Measurements from ENCODE around the gene NDC80.

NDC80 gene

DNA sequence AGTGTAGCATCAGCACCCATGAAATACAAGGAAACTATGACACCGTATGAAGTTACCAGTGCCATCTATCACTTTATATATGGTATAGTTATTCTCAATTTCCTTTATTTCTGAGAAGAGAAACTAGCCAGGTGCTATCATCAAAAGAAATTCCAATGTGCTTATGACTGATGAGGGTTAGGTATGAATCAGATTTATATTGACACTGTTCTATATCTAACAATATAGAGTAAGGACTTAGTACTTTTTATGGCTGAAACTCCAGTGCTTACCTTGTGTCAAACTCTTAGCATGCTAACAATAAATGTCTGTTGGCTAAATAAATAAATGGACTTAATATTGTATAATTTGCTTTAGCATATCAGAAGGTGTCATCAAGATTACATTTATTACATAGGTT is 7.0 kb upstream of the NDC80 start:
- DNase-seq, result no peak

DNA sequence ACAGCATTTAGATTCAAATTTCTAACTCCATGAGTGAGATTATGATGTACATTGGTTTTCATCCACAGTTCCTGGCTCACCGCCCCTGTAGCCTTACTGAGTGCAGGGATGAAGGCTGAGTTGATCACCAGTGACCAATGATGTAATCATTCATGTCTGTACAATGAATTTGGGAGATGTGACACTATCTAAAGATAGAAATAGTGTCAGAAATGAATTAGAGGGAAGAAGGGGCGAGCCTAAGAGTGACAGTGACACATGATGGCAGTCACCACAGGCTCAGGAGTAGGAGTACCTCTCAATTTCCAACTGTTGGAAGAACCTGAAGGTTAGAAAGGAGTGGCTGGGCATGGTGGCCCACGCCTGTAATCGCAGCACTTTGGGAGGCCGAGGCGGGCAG is 3.2 kb upstream of the NDC80 start:
- DNase-seq, result no peak

DNA sequence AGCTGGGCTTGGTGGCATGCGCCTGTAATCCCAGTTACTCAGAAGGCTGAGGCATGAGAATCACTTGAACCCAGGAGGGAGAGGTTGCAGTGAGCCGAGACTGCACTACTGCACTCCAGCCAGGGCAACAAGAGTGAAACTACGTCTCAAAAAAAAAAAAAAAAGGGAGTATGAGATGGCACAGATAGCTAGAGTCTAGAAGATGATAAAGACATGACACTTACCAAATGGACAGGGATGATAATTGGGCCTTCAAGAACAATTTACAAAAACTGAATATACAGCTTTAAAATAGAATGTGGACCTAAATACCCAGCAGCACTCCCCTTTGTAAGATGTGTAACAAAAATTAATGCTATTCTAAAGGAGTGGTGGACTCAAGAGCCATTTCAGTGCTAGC is 2.8 kb upstream of the NDC80 start:
- DNase-seq, result no peak

DNA sequence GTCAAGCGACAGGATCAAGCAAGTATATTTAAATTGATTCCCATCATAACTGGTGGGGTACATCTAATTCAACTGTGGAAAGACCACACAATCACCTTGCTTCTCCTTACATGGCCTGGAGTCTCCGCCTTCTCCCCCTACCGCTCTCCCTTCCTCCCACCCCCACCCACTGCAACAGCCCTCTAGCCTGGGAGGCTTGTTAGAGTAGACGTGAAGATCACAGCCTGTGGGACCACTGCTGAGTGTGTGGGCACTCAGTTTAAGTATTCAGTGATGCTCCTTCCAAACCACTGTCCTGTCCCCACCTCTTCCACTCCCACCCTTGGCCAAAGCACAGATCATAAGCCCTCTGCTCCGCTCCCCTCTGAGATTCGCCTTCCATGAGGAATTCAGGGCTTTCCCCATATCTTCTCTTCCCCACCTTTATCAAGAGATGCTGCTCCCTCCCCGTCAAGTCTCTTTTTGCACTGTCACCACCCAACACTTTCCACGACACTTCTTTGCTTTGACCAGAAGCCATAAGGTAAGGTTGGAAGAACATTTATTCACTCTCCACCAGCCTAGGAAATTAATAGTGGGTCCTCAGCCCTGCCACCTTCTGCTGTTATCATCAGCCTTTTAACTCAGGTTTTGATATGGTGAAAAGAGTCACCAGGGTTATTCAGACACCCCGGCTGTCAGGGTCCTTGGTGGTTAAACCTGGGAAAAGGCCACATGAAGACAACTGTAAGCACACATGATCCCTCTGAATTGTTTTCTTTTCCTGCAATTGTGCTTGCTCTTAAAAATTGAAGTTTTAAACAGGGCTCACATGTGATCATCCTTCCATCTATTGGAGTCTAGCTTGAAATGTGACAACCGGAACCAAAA is 1.8 kb upstream of the NDC80 start:
- no peak for DNase-seq

DNA sequence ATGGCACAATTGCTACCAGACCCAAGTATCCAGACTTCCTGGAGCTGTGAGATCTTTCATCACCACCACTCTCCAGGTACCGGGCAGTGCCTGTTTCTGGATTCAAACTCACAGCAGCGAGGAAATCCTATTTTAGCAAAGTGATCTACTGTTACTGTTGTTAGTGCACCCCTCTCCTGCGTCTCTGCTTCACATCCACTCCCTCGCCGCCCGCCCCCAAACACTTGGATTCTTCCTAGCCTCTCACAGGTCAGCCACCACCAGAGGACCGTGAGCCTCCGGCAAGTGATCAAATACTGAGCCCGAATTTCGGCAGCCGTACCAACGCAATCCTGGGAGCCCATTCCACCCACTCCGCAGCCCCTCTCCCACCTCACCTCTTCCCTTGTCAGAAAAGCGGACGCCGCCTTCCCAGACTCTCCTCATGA is 571 bp upstream of the NDC80 start:
- DNase-seq, result peak in 1 of 2 donors; percentile 90

DNA sequence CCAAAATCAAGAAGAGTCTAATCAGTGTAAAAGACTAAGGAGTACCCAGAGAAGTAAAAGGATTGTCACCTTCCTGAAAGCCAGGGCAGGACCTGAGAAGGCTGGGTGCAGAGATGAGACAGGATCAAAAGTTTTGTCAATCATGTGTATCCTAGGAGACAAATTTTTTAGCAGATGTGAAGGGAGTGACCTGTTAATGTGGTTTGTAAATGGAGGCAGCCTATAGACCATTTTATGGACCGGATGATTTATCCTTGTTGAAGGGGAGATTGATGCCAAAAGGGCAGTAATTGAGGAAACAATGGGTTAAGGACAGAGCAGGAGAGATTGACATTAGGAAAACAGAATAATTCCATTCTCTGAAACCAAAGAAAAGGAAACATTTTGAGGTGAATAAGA is 813 bp downstream of the NDC80 start:
- DNase-seq, result no peak

DNA sequence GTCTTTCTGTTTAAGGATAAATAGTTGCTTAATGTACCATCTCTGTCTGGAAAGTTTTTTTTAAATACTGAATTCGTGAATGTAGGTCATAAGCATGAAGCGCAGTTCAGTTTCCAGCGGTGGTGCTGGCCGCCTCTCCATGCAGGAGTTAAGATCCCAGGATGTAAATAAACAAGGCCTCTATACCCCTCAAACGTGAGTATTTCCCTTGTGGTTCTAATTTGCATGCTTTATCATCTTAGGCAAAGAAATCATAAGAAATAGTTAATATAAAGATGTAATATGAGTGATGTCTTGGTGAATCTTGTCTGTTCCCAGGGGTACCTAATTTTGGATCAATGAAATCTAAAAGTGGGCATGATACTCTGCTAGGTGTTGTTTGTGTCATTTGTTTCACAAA is 1.5 kb downstream of the NDC80 start:
- DNase-seq, result no peak

DNA sequence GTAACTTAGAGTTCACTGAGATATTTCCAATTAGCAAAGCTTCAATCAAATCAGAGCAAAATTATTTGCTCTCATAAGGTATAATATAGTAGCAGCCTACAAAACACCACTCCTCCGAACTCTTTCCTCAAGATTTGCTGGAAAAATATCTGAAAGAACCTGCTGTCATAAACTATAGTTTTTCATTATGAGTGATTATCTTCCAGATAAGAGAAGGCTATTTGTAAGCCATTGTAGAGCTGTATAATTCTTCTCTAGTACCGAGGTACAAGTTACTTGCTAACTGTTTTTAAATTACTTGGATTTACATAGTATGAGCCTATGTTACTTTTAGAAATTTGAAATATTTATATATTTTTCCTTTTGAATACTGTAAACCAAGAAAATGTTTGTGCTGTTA is 2.1 kb downstream of the NDC80 start:
- DNase-seq, result no peak

DNA sequence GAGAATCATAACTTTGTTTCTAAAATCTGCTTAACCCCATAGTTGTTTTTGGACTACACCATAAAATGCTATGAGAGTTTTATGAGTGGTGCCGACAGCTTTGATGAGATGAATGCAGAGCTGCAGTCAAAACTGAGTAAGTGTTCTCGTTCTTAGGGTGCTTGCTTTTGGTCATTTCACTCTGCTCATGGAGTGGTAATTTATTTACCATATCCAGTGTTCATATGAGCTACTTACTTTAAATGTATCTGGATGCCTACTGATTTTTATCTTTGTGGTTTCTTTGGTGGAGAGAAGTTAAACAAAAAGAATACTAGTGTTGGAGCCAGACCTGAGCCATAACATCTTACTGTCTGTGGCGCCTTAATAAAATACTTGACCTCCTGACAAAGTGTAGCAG is 16.4 kb downstream of the NDC80 start:
- no peak for DNase-seq

DNA sequence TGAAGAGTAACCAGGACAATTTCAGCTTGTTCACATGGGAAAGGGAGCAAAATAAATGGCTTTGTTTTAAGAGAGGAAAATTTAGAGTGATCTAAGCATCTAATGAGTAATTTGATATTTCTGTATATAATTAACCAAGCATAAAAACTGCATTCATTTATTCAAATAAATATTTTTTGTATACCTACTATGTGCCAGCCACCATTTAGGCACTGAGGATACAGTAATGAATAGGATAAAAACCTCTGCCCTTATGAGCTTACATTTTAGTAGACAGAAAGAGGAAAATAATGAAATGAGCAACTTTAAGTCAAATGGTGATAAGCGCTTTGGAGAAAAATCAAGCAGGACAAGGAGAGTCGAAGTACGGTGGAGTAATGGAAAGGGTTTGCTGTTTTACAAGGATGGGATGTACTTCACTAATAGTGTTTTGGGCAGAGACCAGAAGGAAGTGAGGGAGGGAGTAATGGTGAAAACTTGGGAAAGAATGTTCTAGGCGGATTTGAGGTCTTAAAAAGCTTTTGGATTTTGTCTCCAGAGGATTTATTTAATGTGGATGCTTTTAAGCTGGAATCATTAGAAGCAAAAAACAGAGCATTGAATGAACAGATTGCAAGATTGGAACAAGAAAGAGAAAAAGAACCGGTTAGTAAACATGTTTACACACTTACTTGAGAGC is 17.4 kb downstream of the NDC80 start:
- DNase-seq, result no peak

DNA sequence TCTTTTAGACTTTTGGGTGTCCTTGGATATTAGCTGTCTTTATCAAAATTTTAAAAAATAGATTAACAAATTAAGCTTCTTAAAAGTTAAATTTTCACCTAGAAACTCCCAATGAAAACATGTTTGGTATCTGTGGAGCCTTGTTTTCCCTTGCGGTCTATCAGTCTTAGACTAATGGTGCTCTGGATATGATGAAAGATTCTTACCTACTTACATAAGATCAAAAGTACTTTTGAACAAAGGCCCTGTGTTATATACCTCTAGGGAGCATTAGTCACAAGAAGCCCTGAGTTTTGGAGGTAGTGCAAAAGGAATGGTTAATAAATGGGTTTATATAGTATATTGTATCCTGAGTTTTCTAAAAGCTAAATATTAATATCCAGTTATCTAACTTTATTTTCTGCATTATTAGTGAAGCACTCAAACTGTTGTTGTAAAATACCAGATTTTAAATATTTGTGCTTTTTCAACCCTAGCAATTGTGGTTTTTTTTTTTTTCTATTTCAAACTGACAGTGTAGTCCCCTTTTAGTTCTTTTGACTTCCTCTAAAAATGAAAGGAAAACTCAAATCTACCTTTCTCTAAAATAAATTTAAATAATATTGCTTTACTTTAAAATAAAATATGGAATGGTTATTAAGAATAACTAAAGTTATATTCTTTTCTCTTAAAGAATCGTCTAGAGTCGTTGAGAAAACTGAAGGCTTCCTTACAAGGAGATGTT is 18.1 kb downstream of the NDC80 start:
- no peak for DNase-seq

DNA sequence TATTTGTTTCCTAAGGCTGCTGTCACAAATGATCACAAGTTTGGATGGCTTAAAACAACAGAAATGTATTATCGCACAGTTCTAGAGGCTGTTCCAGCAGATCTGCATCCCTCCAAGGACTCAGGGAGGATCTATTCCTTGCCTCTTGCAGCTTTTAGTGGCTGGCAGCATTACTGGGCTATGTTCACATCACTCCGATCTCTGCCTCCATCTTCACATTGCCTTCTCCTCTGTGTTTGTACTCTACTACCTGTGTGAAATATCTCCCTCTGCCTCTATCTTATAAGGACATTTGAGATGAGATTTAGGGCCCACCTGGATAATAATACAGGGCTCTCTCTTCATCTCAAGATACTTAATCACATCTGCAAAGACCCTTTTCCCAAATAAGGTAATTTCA is 18.9 kb downstream of the NDC80 start:
- no peak for DNase-seq

DNA sequence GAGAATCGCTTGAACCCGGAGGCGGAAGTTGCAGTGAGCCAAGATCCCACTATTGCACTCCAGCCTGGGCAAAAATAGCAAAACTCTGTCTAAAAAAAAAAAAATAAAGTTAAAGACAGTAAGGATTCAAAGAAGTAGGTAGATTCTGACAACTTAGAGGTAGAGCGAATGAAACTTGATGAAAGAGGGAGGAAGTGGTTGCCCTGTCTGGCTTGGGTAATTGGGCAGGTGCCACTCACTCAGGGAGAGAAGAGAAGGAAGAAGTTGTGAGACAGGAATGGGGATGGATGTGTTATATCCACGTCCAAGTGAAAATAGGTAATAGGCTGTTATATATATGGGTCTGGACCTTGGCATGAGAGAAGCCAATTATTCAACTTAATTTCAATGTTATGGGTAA is 26.3 kb downstream of the NDC80 start:
- DNase-seq, result no peak

DNA sequence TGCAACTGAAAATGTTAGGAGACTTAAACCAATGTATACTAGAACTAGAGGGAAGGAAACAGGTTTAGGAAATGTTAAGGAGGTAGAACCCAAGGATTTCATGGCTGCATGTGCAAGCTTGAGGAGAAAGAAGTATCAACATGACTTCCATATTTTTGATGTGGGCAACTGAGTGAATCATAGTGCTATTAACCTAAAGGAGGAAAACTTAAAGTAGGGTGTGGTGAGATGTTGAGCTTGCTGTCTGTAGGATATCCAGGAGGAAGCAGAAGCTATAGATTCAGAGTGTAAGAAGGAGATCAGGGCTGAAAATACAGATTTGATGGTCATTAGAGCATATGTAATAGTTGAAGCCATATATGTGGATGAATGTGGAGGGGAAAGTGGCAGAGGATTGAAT is 31.5 kb downstream of the NDC80 start:
- peak in 1 of 2 donors; percentile 15 for DNase-seq

DNA sequence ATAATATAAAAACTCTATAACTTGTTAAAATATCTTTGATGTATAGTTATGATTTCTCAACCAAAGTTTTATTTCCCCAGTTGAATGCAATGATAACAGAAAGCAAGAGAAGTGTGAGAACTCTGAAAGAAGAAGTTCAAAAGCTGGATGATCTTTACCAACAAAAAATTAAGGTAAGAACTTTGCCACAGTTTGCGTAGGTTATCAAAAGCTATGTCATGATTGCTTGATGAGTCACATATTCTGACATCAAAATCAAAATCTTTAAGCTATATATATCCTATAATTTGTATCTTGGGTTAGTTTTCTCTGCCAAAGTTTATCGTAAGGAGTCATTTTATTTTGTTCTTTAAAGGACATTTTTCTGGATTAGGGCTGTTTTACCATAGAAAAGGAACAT is 35.0 kb downstream of the NDC80 start:
- no peak for DNase-seq

DNA sequence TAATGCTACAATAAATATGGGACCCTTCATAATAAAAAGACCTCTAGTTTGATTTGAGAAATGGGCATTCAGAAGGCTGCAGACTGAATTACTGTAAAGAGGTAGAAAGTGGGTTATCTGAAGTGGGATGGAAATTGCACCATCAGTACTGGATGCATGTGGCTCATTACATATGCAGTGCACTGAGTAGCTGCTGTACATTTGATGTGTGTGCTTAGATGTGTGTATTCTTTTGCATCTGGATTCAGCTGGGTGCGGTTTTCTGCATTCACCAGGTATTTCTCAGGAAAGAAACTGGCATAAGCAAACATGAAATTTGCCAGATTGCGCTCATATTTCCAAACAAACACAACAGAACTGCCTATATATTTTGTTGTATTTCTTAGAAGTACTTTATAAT is 38.2 kb downstream of the NDC80 start:
- no peak for DNase-seq

DNA sequence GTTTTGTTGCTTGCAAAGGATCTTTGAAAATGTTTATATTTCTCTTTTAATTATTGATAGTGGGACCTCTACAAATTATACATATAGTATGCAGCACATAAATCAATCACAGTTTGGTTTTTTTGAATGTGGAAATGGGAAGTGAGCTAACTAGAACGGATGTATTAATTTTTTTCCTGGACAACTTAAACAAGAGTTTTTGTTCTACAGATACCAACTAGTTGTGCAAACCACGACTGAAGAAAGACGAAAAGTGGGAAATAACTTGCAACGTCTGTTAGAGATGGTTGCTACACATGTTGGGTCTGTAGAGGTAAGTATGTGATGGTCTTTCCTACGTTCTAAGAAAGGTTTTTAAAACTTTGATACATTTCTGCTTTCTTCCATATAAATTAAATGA is 39.2 kb downstream of the NDC80 start:
- no peak for DNase-seq

DNA sequence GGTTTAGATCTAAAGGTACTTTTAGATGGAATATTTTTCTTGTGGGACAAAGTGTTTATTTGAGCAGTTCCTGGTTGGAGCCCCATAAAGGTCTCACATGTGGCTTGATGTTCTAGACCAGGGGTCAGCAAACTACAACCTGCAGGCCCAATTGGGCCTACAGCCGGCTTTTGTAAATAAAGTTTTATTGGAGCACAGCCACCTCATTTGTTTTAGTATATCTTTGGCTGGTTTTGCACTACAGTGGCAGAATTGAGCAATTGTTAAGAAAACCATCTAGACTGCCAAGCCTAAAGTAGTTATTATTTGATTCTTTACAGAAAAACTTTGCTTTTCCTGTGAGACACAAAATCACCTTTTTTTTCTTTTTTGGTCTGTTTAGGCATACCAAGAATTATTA is 41.6 kb downstream of the NDC80 start:
- DNase-seq, result no peak

DNA sequence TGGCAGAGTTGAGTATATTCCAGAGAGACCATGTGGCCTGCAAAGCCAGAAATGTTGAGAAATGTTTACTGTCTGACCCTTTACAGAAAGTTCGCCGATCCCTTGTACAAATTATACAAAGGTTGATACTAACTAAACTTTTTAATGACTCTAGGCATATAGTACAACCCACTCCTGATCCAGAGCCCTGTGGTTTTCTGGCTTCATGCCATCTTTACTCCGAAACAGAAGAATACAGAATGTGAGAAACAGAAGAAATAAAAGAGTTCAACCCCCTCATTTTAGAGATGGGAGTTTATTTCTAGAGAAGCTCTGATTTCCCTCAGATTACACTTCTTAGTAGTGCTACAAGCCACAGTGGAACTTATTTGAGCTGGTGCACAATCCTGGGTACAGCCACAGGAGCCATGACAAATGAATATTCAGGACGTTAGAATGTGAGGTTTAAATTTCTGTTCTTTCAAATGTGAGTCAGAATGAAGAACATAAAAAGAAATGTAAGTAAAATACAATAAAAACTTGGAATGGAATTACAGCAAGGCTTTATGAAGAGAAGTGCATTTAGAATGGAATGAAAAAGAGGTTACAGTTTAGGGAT is 46.1 kb downstream of the NDC80 start:
- DNase-seq, result no peak

DNA sequence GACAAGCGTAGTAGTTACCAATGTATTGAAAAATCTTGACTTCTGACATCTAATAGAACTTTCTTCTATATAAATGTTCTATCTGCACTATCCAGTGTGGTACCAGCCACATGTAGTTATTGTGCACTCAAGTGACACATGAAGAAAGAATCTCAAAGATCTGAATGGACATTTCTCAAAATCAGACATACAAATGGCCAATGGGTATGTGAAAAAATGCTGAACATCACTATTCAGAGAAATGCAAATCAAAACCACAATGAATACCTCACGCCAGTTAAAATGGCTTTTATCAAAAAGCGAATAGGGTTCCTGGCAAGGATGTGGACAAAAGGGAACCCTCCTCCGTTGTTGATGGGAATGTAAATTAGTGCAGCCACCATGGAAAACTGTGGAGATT is 46.7 kb downstream of the NDC80 start:
- no peak for DNase-seq

DNA sequence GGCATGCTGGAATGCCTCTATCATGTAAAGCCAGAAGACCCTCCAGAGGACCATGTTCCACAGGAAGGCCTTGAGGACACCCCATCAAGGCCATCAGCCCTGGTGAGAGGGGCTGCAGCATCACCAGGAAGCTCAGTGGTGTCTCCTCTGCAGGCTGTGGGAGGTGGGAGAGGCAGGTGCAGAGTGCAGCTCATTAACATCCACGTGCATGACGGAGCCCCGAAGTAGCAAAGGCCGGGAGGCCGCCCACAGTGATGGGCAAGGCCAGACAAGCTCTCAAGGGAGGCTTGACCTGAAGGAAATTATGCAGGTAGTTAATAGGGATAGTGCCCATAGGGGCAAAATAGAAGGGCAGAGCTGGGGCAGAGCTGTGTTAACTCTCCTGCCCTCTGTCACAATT is 53.9 kb downstream of the NDC80 start:
- no peak for DNase-seq

DNA sequence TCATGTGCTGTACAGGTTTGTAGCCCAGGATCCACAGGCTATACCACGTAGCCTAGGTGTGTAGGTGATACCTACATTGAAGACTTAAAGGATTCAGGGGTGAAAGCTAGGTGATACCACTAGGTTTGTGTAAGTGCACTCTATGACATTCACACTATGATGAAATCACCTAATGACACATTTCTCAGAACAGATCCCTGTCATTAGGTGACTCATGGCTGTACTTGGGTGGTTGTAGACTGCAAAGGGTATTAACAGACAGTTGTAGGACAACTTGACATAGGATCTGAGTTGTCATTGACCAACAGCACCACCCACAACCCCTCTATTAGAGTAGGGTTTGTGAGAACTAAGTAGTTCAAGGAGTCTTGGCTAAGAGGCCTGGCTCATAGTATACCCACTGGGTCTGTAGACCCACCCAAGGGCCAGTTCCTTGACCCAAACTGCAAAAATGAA is 56.5 kb downstream of the NDC80 start:
- DNase-seq, result peak in 1 of 2 donors; percentile 4

DNA sequence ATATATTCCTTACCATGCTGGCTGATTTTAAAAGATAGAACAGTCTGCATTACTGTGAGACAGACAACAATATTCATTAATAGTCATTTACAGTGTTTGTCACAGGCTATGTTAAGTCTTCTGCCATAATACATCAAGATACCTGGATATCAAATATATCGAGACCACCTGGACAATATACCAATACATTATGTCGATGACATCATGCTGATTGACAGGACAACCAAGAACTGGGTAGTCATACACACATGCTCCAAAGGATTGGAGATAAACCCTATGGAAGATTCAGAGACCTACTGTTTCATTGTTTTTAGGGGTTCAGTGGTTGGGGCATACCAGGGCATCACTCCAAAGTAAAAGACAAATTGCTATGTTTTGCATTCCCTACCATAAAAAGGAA is 57.6 kb downstream of the NDC80 start:
- no peak for DNase-seq
